H1 (cell line): ENCODE data around the gene TMEM176B. TPM values are rescaled to one million over a fixed set of nuclear protein-coding genes. Genes with fewer than 3 reads are reported as not detected.

Experiments
- CTCF ChIA-PET: fragments of 300-600 bp; sonication (Branson Sonifier 250); formaldehyde crosslinking; loops from one replicate; lab custom pipeline; 2021; ENCODE audit not compliant: partially characterized antibody; lab: Charles Lee
- POLR2A ChIA-PET: fragments of 300-600 bp; sonication (Branson Sonifier 250); formaldehyde crosslinking; loops from one replicate; lab custom pipeline; 2021; ENCODE audit warnings: inconsistent platforms; ENCODE audit not compliant: partially characterized antibody; lab: Charles Lee
- DNase-seq, 2 experiments: peaks; one replicate each; pipeline versions ENCODE4 v3.0.0 to v3.0.0-alpha.2; 2010 to 2022; ENCODE audit warnings: low spot score in 2 of 2, low read depth in 1 of 2, mixed read lengths in 1 of 2
- FAIRE-seq: peaks from 2 replicates; lab custom pipeline; 2011; peaks lifted over from hg19 to GRCh38; lab: Jason Lieb, UNC
- H2AFZ ChIP-seq: 2 replicates; pipeline ENCODE4 v1.8.1; 2012; ENCODE audit warnings: low read length, inconsistent platforms
- H2AK5ac ChIP-seq: 2 replicates; pipeline ENCODE4 v1.6.1; 2013; ENCODE audit warnings: low read depth, low read length
- H2BK120ac ChIP-seq: replicated peaks from 2 replicates; pipeline ENCODE3; 2013; ENCODE audit warnings: low read depth, low read length, inconsistent platforms
- H2BK12ac ChIP-seq: 2 replicates; pipeline ENCODE4 v1.6.1; 2013; ENCODE audit warnings: low read depth, low read length
- H2BK15ac ChIP-seq: 2 replicates; pipeline ENCODE4 v1.6.1; 2013; ENCODE audit warnings: low read length
- H2BK20ac ChIP-seq: 2 replicates; pipeline ENCODE4 v1.6.1; 2013; ENCODE audit warnings: low read length
- H2BK5ac ChIP-seq: 2 replicates; pipeline ENCODE4 v1.6.1; 2013; ENCODE audit warnings: low read depth, low read length
- H3K14ac ChIP-seq: 2 replicates; pipeline ENCODE4 v1.6.1; 2013; ENCODE audit warnings: inconsistent platforms; ENCODE audit not compliant: insufficient read length
- H3K18ac ChIP-seq: 2 replicates; pipeline ENCODE4 v1.6.1; 2013; ENCODE audit warnings: low read length; ENCODE audit errors: extremely low read depth
- H3K23ac ChIP-seq: 2 replicates; pipeline ENCODE4 v1.6.1; 2013; ENCODE audit warnings: inconsistent platforms; ENCODE audit not compliant: insufficient read length
- H3K23me2 ChIP-seq: 2 replicates; pipeline ENCODE4 v1.6.1; 2013; ENCODE audit warnings: low read depth, low read length
- H3K27ac ChIP-seq: 2 replicates; pipeline ENCODE4 v1.6.1; 2011; ENCODE audit warnings: low read depth, low read length, inconsistent platforms
- H3K27me3 ChIP-seq, 4 experiments: replicated peaks in 1 of 4; 1 replicate in 1 of 4; 2 replicates in 3 of 4; pipeline versions ENCODE4 v1.6.1 to v1.8.1; 2011 to 2013; ENCODE audit warnings: low read length in 3 of 4, mild to moderate bottlenecking in 3 of 4, inconsistent platforms in 2 of 4, mixed read lengths in 2 of 4, moderate library complexity in 1 of 4; ENCODE audit not compliant: control insufficient read depth in 3 of 4, insufficient read depth in 3 of 4; ENCODE audit errors: extremely low read depth in 1 of 4
- H3K36me3 ChIP-seq, 4 experiments: 2 replicates each; pipeline versions ENCODE4 v1.6.1 to v1.8.1; 2011 to 2013; ENCODE audit warnings: mild to moderate bottlenecking in 4 of 4, low read length in 3 of 4, moderate library complexity in 2 of 4, control low read depth in 1 of 4, inconsistent platforms in 1 of 4; ENCODE audit not compliant: insufficient read depth in 4 of 4, control insufficient read depth in 2 of 4
- H3K4ac ChIP-seq: replicated peaks from 2 replicates; pipeline ENCODE3; 2013; ENCODE audit warnings: low read length, low read depth, mixed read lengths, inconsistent platforms; ENCODE audit not compliant: insufficient read length
- H3K4me1 ChIP-seq, 4 experiments: replicated peaks in 1 of 4; 1 replicate in 1 of 4; 2 replicates in 3 of 4; pipeline versions ENCODE4 v1.6.1 to v1.8.1; 2011 to 2013; ENCODE audit warnings: low read length in 3 of 4, inconsistent platforms in 2 of 4, mixed read lengths in 1 of 4; ENCODE audit not compliant: insufficient read depth in 4 of 4, control insufficient read depth in 3 of 4
- H3K4me2 ChIP-seq, 2 experiments: 2 replicates each; pipeline versions ENCODE4 v1.6.1 to v1.8.1; 2011 to 2013; ENCODE audit warnings: low read depth in 2 of 2, low read length in 2 of 2, control low read depth in 1 of 2, inconsistent platforms in 1 of 2, mild to moderate bottlenecking in 1 of 2; ENCODE audit not compliant: insufficient read depth in 1 of 2
- H3K4me3 ChIP-seq, 4 experiments: fragments of 200-600, 300-600 bp in 1 of 4; sonication (generic), shearing (Covaris generic), sonication (Bioruptor Twin) in 1 of 4; 2 replicates each; pipeline versions ENCODE4 v1.5.1 to v1.8.1; 2011 to 2016; ENCODE audit warnings: low read length in 4 of 4, low read depth in 3 of 4, control low read depth in 2 of 4, inconsistent platforms in 2 of 4, mild to moderate bottlenecking in 2 of 4, mixed read lengths in 1 of 4, moderate library complexity in 1 of 4; ENCODE audit not compliant: insufficient read depth in 2 of 4; ENCODE audit errors: extremely low read depth in 1 of 4
- H3K56ac ChIP-seq: replicated peaks from 2 replicates; pipeline ENCODE3; 2013; ENCODE audit warnings: low read depth, mild to moderate bottlenecking, mixed read lengths, low read length, inconsistent platforms; ENCODE audit not compliant: insufficient read length
- H3K79me1 ChIP-seq: 2 replicates; pipeline ENCODE4 v1.6.1; 2013; ENCODE audit warnings: low read depth, low read length, control low read depth
- H3K79me2 ChIP-seq, 2 experiments: 2 replicates each; pipeline versions ENCODE4 v1.6.1 to v1.8.1; 2012 to 2013; ENCODE audit warnings: low read length in 2 of 2, mild to moderate bottlenecking in 2 of 2, inconsistent platforms in 1 of 2; ENCODE audit not compliant: insufficient read depth in 2 of 2, control insufficient read depth in 1 of 2
- H3K9ac ChIP-seq, 4 experiments: replicated peaks in 1 of 4; 1 replicate in 1 of 4; 2 replicates in 3 of 4; pipeline versions ENCODE4 v1.6.1 to v1.8.1; 2011 to 2013; ENCODE audit warnings: low read depth in 3 of 4, low read length in 3 of 4, control low read depth in 2 of 4, mild to moderate bottlenecking in 2 of 4, moderate library complexity in 2 of 4, inconsistent platforms in 1 of 4; ENCODE audit errors: extremely low read depth in 1 of 4
- H3K9me3 ChIP-seq, 2 experiments: 2 replicates each; pipeline versions ENCODE4 v1.6.1 to v1.8.1; 2012 to 2013; ENCODE audit warnings: mild to moderate bottlenecking in 2 of 2, moderate library complexity in 2 of 2, control low read depth in 1 of 2, inconsistent platforms in 1 of 2, low read depth in 1 of 2, low read length in 1 of 2, mixed read lengths in 1 of 2; ENCODE audit not compliant: insufficient read depth in 2 of 2
- H4K20me1 ChIP-seq, 2 experiments: replicated peaks in 1 of 2; 2 replicates each; pipeline versions ENCODE3 to v1.8.1; 2011 to 2013; ENCODE audit warnings: inconsistent platforms in 2 of 2, low read length in 2 of 2, mild to moderate bottlenecking in 1 of 2; ENCODE audit not compliant: insufficient read depth in 2 of 2, control insufficient read depth in 1 of 2
- H4K5ac ChIP-seq: 2 replicates; pipeline ENCODE4 v1.6.1; 2013; ENCODE audit warnings: low read length, low read depth, mixed read lengths, inconsistent platforms; ENCODE audit not compliant: insufficient read length
- H4K8ac ChIP-seq: 2 replicates; pipeline ENCODE4 v1.8.0; 2013; ENCODE audit warnings: mild to moderate bottlenecking, moderate library complexity, low read length, inconsistent platforms; ENCODE audit not compliant: insufficient read depth; ENCODE audit errors: extremely low read depth
- H4K91ac ChIP-seq: replicated peaks from 2 replicates; pipeline ENCODE3; 2013; ENCODE audit warnings: low read length, mixed read lengths, inconsistent platforms; ENCODE audit not compliant: insufficient read length
- CREB1 ChIP-seq: IDR thresholded peaks from 2 replicates; pipeline ENCODE4 v1.6.1; 2012; ENCODE audit warnings: inconsistent platforms
- CTCF ChIP-seq, 3 experiments: IDR thresholded peaks; 1 replicate in 2 of 3; 2 replicates in 1 of 3; pipeline versions ENCODE4 v1.5.1 to v1.6.1; 2011; ENCODE audit warnings: low read length in 3 of 3, mild to moderate bottlenecking in 3 of 3, inconsistent platforms in 2 of 3, low read depth in 1 of 3, moderate library complexity in 1 of 3; ENCODE audit not compliant: insufficient read depth in 1 of 3; ENCODE audit errors: control extremely low read depth in 1 of 3
- EZH2 ChIP-seq: fragments of 200-600 bp; sonication (generic); IDR thresholded peaks from 2 replicates; pipeline ENCODE4 v1.7.1; 2012; ENCODE audit warnings: low read depth, mild to moderate bottlenecking, moderate library complexity, low read length, inconsistent platforms; ENCODE audit not compliant: severe bottlenecking
- JUND ChIP-seq: IDR thresholded peaks from 2 replicates; pipeline ENCODE4 v1.6.1; 2011; ENCODE audit warnings: mild to moderate bottlenecking, improper control_type of control experiment, low read length
- KDM1A ChIP-seq: fragments of 200-600, 300-600 bp; sonication (generic); IDR thresholded peaks from 2 replicates; pipeline ENCODE4 v1.7.1; 2016; ENCODE audit warnings: mild to moderate bottlenecking, low read length, borderline replicate concordance
- NRF1 ChIP-seq: IDR thresholded peaks from 2 replicates; pipeline ENCODE4 v1.6.1; 2011; ENCODE audit warnings: mild to moderate bottlenecking, low read depth, low read length, improper control_type of control experiment
- RAD21 ChIP-seq, 2 experiments: IDR thresholded peaks in 1 of 2; conservative IDR thresholded peaks in 1 of 2; 2 replicates each; pipeline ENCODE4 v1.6.1; 2011; ENCODE audit warnings: low read depth in 2 of 2, low read length in 2 of 2, improper control_type of control experiment in 1 of 2, inconsistent platforms in 1 of 2, mild to moderate bottlenecking in 1 of 2, moderate library complexity in 1 of 2
- SAP30 ChIP-seq: fragments of 300-600 bp; sonication (generic); IDR thresholded peaks from 2 replicates; pipeline ENCODE4 v1.7.1; 2012; ENCODE audit warnings: low read length, moderate library complexity, mild to moderate bottlenecking, inconsistent platforms; ENCODE audit not compliant: insufficient read depth, insufficient replicate concordance
- TCF12 ChIP-seq: IDR thresholded peaks from 2 replicates; pipeline ENCODE4 v1.6.1; 2011; ENCODE audit warnings: low read depth, mild to moderate bottlenecking, low read length
- TEAD4 ChIP-seq: IDR thresholded peaks from 2 replicates; pipeline ENCODE4 v1.6.1; 2012; ENCODE audit warnings: low read depth, low read length, inconsistent platforms, mixed read lengths
- WGBS, 2 experiments: shearing (Covaris generic) in 1 of 2; methylation state at CpG; one replicate each; pipeline versions ENCODE4 v1.1.6 to v1.1.7; 2013 to 2015; ENCODE audit warnings: low lambda C conversion rate in 2 of 2, mixed read lengths in 2 of 2, inconsistent platforms in 1 of 2, low coverage in 1 of 2, missing lambda C conversion rate in 1 of 2; ENCODE audit not compliant: insufficient replicate concordance in 2 of 2, insufficient coverage in 1 of 2, insufficient read length in 1 of 2; ENCODE audit errors: extremely low coverage in 1 of 2, missing lambda C conversion rate in 1 of 2; 5-methylcytosine and 5-hydroxymethylcytosine counted together
- polyA plus RNA-seq, 7 experiments: library from polyadenylated mRNA; depleted of rRNA in 3 of 7; stranded (reverse) in 5 of 7; unstranded in 2 of 7; fragments of >200 nt in 5 of 7; fragments of 200-250 nt in 2 of 7; gene quantifications; 1 replicate in 5 of 7; 2 replicates in 1 of 7; 4 replicates in 1 of 7; pipeline versions ENCODE4 v1.2.1 to v1.2.3, GENCODE V29; 2011 to 2013; ENCODE audit warnings: missing spikeins in 2 of 7, mixed read lengths in 2 of 7
- total RNA-seq: library from RNA; stranded (reverse); fragmentation: NEBNext Ultra II Directional; extraction: Animal tissue kit (Norgen Biotek cat#: 25700); gene quantifications from 2 replicates; pipeline ENCODE4 v1.2.1, GENCODE V29; 2021

TMEM176B gene
- total and polyA plus RNA-seq, 2 of the 8 experiments (the other 6 are each of a cell fraction or from before 2014, with no cell fraction given) = 1.2 to 2.1 TPM

DNA sequence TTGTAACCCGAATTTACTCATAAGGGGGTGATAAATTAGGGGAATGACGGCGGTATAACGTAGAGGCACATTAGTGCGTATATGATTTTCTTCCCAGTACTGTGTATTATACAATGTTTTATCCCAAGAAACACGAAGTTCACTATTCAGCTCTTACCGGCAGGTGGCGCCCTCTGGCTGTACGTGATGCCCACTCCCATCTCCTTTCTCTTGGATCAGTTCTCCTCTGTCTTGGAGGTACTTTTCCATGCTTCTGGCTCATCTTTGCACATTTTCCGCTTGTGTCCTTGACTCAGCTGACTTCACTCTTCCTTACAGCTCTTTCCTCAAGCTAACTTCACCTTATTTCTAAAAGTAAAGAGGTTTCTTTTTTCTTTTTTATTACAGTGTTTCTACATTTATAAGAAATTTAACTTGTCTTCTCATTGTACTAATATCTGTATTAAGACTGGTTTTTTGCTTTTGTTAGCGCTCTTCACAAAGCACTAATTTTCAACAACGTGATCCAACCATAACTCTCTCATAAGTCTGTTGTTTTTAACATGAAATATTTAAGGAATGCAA, 21.3 kb downstream of the TMEM176B start:
- 19% methylated on average over 12 of the region's 12 CpGs; no CpG with 5 or more reads in 1 of the 2 experiments for WGBS, 2 experiments
- no peaks in the 10 kb centered on the region for H3K9me3 ChIP-seq
- H3K4ac ChIP-seq = no peak overlapping the region
- no peak overlapping the region for H3K23ac ChIP-seq
- no peak overlapping the region for H2AFZ ChIP-seq
- no peak overlapping the region for H2BK12ac ChIP-seq
- no peak overlapping the region for H4K8ac ChIP-seq
- ChIA-PET CTCF (interaction anchor here (0.6 to 3.8 kb wide), 23 partner anchors 9 to 466 kb away, joined by 3 to 50 read pairs (median 4); no protein-coding TSS in a partner anchor), POLR2A (interaction anchor here (0.7 to 1.5 kb wide), 2 partner anchors 17 to 20 kb away, joined by 3 read pairs; no protein-coding TSS in a partner anchor)
- no peak overlapping the region for H3K14ac ChIP-seq
- H3K27ac ChIP-seq = no peak overlapping the region
- H3K9ac ChIP-seq = no peak overlapping the region
- no peak overlapping the region for H3K56ac ChIP-seq
- H3K4me1 ChIP-seq = no peaks in the 10 kb centered on the region
- no peak overlapping the region for H4K5ac ChIP-seq
- H2BK15ac ChIP-seq = no peak overlapping the region
- FAIRE-seq (peak; percentile 97), DNase-seq (peak; percentile 41 to 93)
- H3K79me1 ChIP-seq = no peaks in the 10 kb centered on the region
- no peak overlapping the region for H3K4me3 ChIP-seq
- no peaks in the 10 kb centered on the region for H3K23me2 ChIP-seq
- no peaks in the 10 kb centered on the region for H3K79me2 ChIP-seq
- H3K36me3 ChIP-seq = no peaks in the 10 kb centered on the region
- H3K4me2 ChIP-seq = no peak overlapping the region
- H2BK20ac ChIP-seq = no peak overlapping the region
- no peak overlapping the region for H2AK5ac ChIP-seq
- no peak overlapping the region for H2BK120ac ChIP-seq
- H3K27me3 ChIP-seq = no peaks in the 10 kb centered on the region; a peak in 1 of 7 replicates
- H4K91ac ChIP-seq = no peak overlapping the region
- no peaks in the 10 kb centered on the region for H4K20me1 ChIP-seq
- H3K18ac ChIP-seq = no peak overlapping the region
- H2BK5ac ChIP-seq = no peak overlapping the region
- TF ChIP-seq CREB1 (0 out of 2 replicates have a peak, but pooled peaks have one; percentile 20), EZH2 (no peak), SAP30 (no peak), KDM1A (no peak), TCF12 (no peak), RAD21 (IDR thresholded peaks at IDR 0.05 in 1 of 2, conservative IDR thresholded peaks at IDR 0.05 in 1 of 2; ENCODE audit: low read depth in 2 of 2, low read length in 2 of 2) (peak; percentile 86 to 91), CTCF (IDR thresholded peaks at IDR 0.05; ENCODE audit: control extremely low read depth in 1 of 3, insufficient read depth in 1 of 3, low read depth in 1 of 3, low read length in 3 of 3) (peak; percentile 85 to 88 (median 88)), JUND (no peak), NRF1 (no peak), TEAD4 (no peak)
